ELF-1 (cell line): ENCODE results near the gene CARS2.

Source experiments
- DNase-seq: peaks from one replicate; pipeline ENCODE4 v3.0.0-alpha.2; 2016; ENCODE audit warnings: low read depth, low spot score

CARS2 gene

DNA sequence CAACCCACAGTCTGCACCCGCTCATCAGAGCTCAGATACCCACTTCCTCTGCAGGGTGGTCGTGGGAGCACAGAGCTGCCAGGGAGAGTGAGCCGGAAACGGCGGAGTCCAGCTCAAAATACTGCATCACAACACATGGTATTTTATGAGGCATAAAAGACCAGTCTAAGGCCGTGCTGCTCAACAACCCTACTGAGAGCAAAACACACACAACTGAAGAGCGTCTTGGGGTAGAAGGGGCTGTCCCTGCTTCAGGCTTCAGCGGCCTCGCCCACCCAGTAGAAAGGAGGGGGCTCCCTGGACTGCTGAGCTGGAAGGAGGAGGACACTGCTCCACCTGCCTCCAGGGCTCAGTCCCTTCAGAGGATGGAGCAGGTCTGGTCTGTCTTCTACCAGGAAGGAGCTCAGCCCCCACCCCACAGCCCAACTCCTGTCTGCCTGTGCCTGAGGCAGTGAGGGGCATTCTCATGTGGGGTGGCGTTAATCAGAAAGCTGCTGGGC is 53.6 kb downstream of the CARS2 start:
- peak; percentile 77 for DNase-seq

DNA sequence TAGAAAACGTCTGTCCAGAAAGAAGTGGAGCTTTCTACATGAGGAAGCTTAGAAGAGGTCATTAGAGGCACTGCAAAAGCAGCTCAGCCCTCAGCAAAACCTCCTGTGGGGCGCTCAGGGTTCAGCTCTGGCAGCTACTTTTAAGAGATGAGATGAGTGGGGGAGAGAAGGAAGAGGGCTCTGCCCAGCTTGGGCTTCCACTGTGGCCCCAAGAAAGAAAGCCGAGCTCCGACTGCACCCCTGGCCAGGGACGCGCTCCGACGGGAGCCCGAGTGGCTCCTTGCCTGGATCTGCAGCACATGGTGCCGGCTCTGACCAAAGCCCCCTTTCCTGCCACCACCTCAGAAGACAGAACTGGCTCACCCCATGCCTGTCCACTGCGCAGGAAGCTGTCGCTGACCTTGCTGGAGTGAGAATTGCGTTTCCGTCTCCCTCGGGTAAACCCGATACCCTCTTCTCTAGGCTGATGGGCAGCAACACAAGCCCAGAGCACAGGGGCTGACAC is 54.1 kb downstream of the CARS2 start:
- no peak for DNase-seq

DNA sequence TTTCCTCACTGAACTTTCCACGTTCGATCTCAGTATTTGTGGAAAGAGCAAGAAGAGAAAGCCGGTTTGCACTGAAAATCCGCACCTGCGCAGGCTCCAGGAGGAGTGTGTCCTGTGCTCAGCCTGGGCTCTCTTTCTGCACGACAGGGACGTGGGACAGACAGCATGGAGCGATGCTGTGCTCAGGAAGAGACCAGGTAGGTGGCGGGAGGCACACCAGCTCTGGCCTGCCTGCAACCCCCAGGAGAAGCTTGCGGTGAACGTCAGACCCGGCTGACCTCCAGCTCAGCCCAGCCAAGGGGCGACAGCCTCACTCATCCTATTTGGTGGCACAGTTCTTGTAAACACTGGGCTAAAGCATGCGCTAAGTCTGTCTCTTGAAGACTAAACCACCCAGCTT is 54.6 kb downstream of the CARS2 start:
- DNase-seq: no peak

DNA sequence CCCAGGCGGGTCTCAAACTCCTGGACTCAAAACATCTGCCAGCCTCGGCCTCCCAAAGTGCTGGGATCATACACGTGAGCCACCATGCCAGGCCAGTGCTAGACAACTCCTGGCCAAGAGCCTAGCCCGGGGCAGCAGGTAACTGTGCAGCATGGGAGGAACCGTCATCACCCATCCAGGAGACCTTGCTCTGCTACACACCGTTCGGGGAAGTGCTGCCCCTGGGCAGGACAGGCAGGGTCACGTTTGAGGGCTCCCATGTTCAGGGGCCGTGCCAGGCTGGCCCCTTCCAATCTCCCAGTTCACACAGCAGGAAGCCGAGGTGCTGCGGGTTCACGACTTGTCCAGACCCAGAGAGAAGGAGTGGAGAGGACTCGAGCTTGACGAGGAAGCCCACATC is 55.5 kb downstream of the CARS2 start:
- DNase-seq: no peak

DNA sequence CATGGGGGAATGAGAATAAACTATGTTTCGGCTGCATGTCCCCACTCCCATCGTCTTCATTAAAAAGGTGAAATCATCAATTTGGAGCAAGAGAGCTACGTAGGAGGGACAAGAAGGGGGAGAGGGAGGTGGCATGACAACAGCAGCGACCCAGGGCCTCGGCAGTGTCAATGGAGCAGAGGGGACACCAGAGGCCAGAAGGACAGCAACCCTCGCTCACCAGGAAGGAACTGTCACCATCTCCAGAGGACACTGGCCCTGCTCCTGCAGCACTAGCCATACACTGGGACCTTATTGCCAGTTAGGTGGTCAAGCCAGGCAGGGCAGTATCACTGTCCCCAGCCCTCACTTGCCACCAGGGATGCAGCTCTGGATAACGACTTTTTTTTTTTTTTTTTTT is 56.4 kb downstream of the CARS2 start:
- DNase-seq: no peak

DNA sequence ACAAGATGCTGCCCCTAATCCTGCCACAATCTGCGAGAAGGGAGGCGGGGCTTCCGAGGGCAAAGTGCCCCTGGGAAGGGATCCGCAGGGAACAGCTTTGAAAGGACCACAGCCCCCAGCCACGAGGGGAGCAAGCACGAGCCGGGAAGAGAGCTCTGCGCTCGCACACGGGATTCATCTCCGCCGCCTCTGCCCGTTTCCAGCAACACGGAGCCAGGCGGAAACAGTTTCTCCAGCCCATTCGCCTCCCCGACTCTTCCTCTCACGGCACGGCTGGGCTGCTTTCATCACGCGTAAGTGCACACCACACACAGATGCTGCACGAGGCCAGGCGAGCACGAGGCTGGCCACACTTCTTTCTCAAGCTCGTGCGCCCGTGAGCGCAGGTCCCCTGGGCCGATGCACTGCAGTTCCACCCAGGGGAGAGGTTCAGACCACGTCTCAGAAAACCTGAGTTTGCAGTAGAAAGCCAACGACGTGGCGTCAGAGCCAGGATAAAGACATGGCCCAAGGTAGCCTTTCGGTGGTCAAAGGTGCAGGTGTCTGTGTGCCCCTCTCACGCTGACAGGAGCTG is 57.0 kb downstream of the CARS2 start:
- no peak for DNase-seq

DNA sequence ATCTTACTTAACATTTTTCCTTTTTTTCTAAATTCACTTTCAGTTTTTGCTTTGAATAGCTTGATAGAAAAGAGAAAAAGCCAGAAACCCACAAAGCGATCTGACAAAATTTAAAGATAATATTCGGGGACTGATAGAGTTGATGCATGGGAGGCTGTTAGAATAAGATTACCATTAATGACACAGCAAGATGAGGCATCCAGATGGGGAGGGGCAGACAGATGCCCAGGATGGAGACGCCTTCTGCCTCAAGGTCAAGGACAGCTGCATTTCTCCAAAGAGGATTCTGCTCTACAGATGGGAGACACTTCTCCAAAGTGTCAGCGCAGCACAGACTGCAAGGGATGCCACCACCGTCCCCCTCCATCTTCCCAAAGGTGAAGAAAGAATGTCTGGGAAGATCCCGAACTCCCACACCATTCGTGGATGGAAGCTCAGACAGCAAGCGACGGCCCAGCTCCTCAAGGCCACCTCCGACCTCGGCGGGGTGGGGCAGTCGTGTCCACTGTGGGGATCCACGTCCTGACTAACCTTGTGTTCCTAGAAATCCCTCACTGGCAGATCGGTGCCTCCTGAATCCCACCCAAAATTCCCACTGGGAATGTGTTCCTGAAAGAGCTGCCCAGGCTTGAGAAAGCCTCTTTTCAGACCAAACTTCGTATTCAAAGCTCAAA is 57.6 kb downstream of the CARS2 start:
- no peak for DNase-seq

DNA sequence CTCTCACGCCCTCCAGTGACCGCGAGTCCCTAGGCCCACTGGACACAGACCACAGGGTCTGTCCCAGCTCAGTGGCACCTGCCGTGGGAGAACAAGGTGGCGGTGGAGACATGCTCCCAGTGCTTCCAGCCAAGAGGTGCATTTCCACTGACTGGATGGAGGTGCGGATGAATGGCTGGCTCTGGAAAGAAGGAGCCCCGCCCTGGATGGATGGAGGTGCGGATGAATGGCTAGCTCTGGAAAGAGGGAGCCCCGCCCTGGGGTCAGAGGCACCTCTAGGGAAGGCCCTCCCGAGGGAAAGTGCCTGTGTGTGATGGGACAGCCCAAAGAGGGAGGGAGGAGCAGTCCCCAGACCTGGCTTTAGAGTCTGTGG is 58.6 kb downstream of the CARS2 start:
- no peak for DNase-seq

DNA sequence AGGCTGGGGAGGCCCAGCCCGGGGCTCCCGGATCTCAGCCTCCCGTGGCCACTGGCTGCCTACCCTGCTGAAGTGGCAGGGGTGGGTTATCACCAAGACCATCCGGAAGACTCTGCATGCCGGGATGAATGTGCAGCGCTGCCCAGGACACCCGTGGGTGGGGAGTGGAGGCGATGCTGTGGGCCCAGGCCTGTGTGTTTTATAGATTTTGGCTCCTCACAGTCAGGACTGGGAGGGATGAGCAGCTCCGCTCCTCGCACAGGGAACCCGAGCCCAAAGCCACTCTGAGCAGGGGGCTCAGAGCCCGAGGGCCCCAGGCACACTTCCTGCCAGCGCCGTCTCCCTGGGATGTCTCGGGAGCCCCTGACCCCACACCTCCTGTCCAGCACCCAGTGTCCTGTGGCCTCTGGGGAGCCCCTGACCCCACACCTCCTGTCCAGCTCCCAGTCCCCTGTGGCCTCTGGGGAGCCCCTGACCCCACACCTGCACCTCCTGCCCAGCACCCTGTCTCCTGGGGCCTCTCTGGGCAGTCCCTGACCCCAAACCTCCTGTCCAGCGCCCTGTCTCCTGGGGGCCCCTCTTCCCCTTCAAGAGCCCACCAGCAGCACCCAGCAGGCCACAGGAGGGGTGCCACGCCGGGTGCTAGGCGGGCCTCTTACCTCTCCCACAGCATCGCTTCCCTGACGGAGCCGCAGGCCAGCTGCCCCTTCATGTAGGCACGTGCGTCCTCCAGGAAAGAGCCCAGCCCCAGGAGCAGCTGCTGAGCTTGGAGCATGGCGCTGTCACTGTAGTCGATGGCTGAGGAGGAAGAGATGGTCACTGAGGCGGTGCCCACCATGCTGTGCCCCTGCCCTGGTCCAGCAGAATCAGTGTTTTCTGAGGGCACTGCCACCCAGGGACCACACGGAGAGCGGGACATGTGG is 59.2 kb downstream of the CARS2 start:
- DNase-seq: no peak

DNA sequence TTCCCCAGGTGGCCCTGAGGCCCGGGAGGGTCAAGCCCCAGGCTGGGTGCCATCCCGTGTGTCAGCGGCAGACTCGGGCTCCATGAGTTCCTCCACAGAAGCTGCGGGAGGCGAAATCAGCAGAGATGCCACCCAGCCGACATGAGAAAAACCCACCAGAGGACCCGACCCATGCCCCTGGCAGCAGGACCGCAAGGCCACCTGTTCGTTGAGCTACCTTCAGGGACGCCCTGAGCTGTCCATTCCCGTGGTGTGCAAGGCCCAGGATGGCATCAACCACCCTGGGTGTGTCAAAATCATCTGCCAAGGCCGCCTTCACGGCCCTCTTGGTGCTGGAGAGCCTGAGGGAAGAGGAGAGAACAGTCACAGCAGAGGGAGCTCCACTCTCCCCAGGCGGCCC is 60.2 kb downstream of the CARS2 start:
- DNase-seq: no peak

DNA sequence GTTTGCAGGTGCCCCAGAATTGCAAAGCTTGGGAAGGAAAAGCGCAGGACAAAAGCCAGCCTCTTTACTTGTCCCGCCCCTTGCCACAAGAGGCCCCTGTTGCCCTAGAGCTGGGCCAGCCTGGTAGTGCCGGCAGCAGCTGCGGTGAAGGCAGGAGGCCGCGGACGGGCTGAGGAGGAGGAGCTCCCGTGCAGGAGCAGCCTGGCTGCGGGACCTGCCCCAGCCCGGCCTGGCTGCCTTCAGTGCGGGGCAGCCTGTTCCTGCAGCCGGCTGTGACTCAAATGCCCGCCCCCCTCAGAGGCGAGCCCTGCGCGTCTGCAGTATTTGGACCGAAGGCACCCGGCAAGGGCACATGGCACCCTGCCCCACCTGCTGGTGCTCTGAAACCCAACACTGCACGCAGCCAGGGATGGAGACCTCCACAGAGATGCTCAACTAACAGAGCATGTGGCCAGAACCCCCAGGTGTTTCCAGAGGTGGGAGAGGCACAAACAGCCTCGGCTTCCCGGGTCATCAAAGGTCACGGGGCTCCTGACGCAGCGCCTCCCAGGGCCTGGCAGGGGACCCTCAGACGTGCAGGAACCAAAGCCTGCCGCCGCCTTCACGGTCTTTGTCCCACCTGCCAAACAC is 60.9 kb downstream of the CARS2 start:
- DNase-seq: peak; percentile 92

DNA sequence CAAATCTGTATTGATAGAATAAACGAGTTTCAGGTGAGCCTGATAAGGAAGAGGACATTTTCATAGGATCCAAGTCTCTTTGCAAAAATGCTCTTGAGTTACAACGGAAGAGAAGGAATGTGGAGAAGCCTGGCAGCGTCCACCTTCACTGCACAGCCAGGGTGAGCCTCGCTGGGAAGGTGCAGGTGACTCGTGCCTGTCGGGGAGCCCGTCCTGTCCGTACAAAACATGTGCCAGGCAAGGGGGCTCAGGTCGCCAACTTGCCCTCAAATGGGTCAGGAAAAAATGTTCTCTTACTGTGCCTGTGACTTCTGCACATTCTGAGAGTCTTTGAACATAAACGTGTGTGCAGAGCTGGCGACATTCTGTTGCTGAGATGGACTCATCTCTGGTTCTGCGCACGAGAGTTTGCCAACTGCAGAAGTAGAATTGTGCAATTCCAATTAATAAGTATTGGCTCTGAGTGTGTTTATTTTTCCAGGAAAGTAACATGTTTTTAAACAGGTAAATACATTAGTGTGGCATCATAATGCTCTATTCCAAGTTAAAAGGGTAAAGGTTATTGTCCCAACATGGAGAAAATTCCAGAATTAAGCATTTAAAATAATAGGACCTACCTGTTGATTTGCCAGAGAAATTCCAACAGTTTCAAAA is 62.0 kb downstream of the CARS2 start:
- DNase-seq: no peak

DNA sequence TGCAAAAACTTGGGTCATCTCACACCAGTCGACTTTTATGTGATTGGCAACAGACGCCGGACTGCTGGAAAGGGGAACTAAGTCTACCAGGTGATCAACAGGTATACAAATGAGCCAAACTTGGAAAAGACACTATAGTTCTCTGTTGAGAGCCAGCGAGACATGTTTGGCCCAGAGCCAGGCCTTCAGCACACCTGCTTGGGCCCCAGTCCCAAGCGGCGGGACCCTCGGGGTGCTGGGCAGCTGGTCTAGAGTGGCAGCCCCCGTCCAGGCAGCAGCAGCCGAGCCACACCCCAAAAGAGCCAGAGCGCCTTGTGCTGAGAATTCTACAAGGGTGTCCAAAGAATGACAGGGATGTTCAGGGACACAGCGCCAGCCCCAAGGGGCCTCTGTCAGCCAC is 62.6 kb downstream of the CARS2 start:
- DNase-seq: no peak

DNA sequence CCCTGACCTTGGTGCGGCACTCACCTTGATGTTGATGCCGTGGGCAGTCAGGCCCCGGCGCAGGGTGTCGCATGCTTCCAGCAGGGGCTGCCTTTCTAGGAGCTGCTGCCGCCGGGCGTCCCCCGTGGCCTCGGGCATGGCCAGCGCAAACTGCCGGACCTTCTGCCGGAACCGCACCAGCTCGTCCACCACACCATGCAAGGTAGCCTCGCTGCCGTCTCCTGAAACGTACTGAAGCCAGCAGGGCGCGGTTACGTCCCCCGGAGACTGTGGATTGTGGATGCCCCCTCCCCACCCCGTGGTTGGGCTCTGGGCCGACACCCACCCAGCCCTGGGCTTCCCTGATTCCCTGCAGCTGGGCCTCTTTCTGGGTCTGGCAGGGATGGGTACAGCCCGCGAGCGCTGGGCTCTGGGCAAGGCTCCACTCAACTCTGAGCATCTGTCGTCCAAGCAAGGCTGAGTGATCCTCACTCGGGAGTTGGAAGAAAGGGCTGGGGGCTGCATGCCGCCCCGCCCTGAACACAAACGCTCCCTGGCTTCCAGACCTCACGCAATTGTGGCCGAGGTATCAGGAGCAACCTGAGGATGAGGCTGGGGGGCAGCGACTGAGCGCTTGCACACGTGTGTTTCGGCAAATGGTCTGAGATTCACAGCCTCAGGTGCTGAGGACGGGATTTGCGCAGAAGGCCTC is 63.5 kb downstream of the CARS2 start:
- DNase-seq: no peak

DNA sequence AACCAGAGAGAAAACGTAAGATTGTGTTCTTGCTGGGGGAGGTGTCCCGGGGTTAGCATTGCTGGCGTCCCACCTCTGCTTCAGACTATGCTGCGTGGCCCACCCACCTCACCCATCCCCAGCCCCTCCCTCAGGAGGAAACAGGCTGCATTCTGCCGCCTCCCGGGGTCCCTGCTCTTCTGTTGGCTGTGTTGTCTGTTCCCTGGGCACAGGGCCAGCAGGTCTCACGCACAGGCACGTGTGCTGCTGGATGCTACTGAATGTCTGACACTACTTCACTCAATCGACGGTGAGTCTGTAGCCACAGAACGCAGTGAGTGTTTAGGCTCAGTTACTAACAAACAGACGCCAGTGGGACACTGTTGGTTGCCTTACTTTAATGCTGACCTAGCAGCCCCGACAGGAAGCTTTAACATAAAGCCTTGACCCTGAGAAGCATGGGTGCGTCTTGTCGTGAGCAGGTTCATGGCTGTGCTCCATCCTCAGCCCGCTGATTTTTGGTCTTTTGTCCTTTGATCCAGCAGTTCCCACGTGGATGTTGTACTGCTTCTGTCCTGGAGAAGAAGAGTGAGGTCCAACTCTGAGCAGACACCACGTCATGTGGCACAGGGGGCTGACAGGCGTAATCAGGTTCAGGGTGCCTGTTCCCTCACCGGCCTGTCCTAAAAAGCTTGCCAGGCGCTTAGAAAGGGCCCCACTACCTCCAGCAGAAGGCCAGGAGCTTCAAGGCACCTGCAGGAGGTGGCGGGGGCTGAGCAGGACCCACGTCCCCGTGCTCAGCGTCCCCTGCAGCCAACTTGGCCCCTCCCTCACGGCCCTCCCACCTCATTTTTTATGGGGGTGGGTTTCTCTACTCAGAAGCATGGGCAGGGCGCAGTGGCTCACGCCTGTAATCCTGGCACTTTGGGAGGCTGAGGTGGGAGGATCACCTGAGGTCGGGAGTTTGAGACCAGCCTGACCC is 64.6 kb downstream of the CARS2 start:
- no peak for DNase-seq

DNA sequence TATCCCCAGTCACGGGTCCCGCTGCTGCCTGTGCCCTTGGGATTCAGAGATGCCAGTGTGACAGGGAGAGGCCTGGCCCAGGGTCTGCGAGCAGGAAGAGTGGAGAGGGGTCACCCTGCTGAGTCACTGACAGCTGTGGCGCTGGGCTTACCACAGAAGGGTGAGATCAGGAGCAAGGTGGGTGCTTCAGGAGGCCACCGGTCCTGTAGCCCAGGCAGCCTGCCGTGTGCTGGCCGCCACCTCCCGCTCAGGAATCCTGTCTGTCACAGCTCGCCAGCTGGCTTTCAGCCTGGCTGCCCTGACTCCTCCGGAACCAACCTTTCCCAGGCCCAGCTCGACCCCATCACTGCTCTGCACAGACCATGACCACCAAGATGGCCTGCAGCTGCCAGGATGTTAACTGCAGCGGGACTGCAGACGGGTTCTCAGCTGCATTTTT is 65.3 kb downstream of the CARS2 start:
- no peak for DNase-seq

DNA sequence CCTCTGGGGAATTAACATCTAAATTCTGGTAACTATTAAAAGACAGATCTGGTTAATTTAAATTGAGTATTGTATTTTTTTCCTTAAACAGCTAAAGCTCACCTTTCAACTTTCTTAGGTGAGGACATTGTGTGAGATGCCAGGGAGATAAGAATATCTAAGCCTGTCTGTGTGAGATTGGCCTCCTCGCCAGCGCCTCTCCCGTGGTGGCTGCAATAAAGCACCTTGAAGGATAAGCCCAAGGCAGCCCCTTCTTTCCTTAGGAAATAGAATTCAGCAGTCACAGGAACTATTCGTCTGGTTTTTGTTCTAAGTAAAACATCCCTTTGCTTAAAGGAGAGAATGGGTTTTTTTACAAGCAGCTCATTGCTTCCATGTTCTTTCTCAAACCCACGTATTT is 66.0 kb downstream of the CARS2 start:
- no peak for DNase-seq

DNA sequence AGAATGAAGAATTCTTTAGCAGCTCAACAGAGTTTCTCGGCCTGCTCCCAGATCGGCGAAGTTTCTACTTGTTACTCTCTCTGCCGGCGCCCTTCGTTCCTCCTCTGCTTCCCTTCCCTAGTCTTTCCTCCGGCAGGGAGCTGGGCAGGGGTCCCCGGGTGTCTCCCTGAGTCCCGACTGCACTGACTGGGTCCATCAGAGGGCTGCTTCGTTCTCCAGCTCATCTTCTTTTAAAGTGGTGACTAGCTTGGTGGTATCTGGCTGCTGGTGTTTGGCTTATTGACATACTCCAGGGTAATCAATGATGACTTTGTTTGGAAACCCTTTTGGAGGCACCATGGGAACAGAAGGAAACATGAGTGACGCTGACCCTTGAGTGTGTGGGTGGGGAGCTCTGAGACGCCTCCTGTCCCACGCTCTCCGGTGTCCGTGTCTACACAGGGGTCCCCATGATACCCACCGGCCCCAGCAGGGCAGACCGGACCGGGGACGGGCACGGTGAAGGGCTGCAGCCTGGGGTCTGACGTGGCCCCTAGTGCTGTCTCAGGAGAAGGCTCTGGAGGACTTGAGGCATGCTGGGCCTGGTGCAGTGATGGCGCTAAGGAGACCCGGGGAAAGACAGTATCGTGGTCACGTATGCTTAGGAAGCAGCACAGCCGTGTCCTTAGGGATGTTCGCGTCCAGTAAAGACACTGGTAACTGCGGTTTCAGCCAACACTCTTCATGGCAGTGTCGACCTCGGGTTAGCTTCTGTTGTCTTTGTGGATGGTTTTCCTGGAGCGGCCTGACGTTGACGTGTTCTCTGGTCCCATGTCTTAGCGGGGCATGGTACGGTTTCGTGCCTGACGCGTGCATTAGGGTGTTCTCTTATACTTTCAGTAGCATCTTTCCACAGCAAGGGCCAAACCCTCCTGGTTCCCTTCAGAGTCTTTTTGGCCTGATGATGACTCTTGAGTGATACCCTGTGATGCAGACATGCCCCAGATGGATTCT is 66.8 kb downstream of the CARS2 start:
- DNase-seq: no peak
